Thyroid gland (tissue), 4 donors: ENCODE data around the gene NXPE4.
"Not testable (repeated sequence)": the region's sequence is repeated elsewhere in the genome, so short reads cannot be mapped to it uniquely, and the experiment has no call there.

Source experiments
- CTCF ChIP-seq, 6 experiments: fragments of 200-600 bp in 3 of 6; fragments of 450-650 bp in 3 of 6; sonication (generic) in 3 of 6; IDR thresholded peaks; one replicate each; pipeline ENCODE4 v1.5.1; 2016 to 2019; ENCODE audit warnings: antibody characterized with exemption in 6 of 6, mild to moderate bottlenecking in 2 of 6, inconsistent platforms in 1 of 6, moderate library complexity in 1 of 6
- POLR2A ChIP-seq, 2 donors: fragments of 450-650 bp; IDR thresholded peaks; one replicate each; pipeline ENCODE4 v1.6.1; 2017; ENCODE audit warnings: antibody characterized with exemption in 2 of 2, mild to moderate bottlenecking in 2 of 2, moderate library complexity in 1 of 2

- not testable (repeated sequence) for TF ChIP-seq CTCF, POLR2A (IDR thresholded peaks at IDR 0.05)
Observed at GRCh38 chr11:114639440-114639839, 43.9 kb upstream of the NXPE4 start.
